Astrocyte of the hippocampus (primary cell): ENCODE measurements around the gene OR11H6.
"Not testable (repeated sequence)": the region's sequence is repeated elsewhere in the genome, so short reads cannot be mapped to it uniquely, and the experiment has no call there.

Experiments used
- DNase-seq: peaks from one replicate; pipeline ENCODE4 v3.0.0; 2011; ENCODE audit warnings: low read depth, low spot score

The OR11H6 gene

DNA sequence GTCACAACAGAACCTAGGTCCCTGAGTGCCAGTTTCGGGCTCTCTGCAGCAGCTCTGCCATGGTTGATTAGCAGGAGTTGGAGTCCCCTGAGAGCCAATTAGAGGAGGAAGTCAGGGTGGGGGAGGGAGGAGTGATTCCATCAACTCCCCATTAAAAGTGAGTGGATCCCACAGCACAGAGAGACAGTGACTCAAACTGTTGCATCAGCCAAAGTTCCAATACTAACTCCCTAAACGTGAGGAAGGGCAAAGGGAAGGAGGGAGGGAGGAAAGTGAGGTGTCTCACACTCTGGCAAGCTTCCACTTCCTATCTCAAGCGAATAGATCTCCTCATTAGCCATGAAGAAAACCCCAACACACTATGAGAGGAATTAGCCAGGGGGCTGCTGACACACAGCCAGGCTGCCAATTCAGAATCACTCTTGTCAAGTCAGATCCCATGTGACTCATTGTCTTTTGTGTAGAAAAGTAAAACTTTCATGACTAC lies 39.2 kb downstream of the OR11H6 start:
- DNase-seq: peak; percentile 35

DNA sequence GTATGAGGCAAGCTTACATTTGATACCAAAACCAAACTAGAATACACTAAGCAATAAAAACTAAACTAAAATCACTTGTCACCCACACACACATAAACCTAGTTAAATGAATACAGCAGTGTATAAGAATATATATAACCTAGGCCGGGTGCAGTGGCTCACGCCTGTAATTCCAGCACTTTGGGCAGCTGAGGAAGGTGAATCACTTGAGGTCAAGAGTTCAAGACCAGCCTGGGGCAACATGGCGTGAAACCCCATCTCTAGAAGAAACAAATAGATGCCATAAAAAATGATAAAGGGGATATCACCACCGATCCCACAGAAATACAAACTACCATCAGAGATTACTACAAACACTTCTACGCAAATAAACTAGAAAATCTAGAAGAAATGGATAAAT lies 40.9 kb downstream of the OR11H6 start:
- not testable (repeated sequence) for DNase-seq

DNA sequence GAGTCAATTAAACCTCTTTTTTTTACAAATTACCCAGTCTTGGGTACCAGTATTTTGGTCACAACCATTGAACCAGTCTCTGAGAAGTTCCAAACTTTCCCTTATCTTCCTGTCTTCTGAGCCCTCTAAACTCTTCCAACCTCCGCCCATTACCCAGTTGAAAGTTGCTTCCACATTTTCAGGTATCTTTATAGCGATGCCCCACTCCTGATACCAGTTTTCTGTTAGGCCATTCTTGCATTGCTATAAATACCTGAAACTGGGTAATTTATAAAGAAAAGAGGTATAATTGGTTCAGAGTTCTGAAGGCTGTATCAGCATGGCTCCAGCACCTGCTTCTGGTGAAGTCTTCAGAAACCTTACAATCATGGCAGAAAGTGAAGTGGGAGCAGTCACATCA lies 50.6 kb downstream of the OR11H6 start:
- DNase-seq: no peak
